GM19043 (cell line): ENCODE results near the gene PRODH2.
A peak's percentile ranks its signal among the peaks of the same experiment; 100 is the strongest.

ENCODE experiments used
- ATAC-seq: cut with Tn5 transposase; IDR thresholded peaks from one replicate; pipeline ENCODE4 v1.9.1; 2021; ENCODE audit warnings: low read depth; ENCODE audit not compliant: unreplicated experiment

Gene PRODH2

DNA sequence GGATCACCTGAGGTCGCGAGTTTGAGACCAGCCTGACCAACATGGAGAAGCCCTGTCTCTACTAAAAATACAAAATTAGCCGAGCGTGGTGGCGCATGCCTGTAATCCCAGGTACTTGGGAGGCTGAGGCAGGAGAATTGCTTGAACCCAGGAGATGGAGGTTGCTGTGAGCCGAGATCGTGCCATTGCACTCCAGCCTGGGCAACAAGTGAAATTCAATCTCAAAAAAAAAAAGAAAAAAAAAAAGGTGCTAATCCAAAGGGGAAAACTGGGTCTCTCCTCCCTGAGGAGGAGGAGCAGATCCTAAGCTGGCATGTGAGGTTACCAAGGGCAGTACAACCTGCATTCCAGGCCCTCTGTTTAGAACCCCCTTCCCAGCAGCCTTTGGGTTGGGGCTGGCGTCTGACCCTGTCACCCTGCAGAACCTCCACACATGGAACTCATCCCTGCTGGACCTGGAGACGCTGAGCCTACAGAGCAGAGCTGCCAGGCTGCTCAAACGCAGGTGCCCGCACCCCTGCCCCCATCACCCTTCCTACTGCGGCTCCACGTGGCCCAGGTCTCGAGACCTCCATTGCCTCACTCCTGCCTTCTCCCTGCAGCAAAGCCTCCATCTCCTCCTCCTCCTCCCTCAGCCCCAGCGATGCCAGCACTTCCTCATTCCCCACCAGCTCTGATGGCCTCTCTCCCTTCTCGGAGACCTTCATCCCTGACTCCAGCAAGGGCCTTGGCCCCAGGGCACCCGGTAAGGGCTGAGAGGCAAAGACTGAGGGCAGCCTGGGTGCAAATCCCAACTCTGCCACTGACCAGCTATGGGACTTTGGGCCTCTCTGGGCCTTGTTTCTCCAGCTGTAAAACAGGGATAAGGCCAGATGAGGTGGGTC is 48.0 kb downstream of the PRODH2 start:
- no peak for ATAC-seq

GRCh38 chr19:35760711-35761349 is 51.8 kb downstream of the PRODH2 start:
- no peak for ATAC-seq

DNA sequence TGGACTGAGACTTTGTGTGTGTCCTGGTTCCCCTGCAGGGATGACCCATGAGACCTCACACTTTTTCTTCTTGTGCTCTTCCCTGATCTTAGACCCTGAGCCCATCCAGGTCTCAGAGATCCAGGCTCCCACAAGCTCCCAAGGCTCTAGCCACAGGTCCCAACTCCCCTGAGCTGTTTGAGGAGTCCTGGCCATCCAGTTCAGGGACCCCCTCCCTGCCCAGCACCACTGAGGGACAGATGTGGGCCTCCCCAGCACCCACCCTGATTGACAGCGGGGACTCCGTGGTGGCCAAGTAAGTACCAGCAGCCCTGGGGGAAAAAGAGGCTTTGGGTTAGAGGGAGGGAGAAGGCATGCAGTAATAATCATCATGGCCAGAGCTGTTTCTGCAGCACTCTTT is 52.9 kb downstream of the PRODH2 start:
- no peak for ATAC-seq

DNA sequence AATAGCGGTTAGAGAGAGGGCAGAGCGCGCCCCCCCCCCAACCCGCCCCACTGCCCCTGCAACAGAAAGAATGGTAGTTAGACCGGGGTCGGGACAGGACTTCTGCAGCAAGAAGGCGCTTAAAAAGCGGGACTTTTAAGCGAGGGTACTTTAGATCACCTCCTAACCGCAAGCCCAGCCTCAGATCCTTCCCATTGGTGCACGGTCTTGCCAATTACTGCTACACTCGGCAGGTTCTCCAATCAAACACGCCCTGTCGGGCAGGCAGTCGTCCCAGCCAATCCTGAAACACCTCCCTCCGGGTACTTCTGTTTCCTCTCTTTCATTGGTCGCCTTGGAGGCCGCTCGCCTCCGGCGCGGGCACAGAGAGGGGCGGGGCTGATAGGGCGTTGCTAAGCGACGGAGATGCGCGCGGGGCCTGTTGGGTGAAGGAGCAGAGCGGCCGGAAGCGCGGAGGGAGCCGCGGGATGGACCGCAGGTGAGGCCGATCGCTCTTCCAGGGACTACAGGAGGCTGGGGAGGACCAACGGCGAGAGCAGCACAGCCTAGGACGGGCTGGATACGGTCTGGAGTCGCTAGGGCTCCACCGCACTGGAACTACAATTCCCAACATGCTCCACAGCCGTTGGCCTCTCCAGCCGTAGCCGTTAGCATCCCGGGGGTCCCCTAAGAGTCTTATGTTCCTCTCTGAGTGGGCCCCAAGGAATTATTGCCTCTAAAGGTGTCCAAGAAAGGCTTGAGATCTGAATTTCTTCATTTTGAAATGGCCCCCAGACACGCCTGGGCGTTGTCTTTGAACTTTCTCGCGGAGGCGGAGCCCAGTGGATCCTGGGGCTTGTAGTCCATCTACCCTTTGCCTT is 54.7 kb downstream of the PRODH2 start, which contains the start of gene PROSER3:
Gene PROSER3 (plus strand): TSS at position 428 of the 860 bp plus-strand sequence. CDS start 40 bp downstream, at position 468.
- ATAC-seq, result peak; percentile 99

GRCh38 chr19:35757231-35757748 is 55.4 kb downstream of the PRODH2 start:
- ATAC-seq, result no peak

GRCh38 chr19:35756377-35757230 is 56.0 kb downstream of the PRODH2 start, which contains the start of gene HSPB6:
Gene HSPB6 (minus strand): TSS chr19:35757029. CDS start chr19:35757008, 21 bp downstream.
- ATAC-seq, result no peak

DNA sequence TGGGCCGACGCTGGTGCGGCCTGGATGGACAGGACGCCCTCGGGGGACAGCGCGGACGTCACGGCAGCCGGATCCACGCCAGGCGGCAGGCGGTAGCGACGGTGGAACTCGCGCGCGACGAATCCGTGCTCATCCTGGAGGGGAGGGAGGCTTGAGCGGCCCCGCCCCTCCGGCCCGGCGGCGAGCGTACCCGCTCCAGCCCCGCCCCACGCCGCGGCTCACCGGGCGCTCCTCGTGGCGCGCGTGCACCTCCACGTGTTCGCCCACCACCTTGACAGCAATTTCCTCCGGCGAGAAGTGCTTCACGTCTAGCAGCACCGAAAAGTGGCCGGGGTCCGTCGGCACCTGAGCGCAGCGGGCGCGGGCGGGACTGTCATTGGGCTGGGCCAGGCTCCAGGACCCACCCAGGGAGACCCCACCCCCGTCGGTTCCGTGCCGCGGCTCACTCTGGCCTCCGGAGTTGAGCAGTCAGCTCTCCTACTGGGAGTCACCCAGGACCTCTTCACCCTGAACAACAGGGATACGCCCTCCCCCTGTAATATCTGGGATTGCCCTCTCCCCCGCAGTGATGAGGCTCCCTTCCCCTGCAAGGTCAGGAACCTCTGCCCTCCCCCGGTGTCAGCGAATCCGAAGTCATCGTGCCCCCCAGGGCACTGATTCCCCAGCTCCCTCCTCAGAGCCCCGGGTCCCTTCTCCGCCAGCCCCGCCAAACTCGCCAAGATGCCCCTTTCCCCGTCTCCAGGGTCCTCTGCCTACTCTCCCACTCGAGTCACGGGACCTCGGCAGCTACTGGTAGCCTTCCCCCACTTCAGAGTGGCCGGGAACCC is 56.9 kb downstream of the PRODH2 start:
- ATAC-seq, result no peak

- ATAC-seq, result no peak
These were observed 57.5 kb downstream of the PRODH2 start for GRCh38 chr19:35755131-35755549.

GRCh38 chr19:35754370-35755130 is 58.1 kb downstream of the PRODH2 start:
- no peak for ATAC-seq

DNA sequence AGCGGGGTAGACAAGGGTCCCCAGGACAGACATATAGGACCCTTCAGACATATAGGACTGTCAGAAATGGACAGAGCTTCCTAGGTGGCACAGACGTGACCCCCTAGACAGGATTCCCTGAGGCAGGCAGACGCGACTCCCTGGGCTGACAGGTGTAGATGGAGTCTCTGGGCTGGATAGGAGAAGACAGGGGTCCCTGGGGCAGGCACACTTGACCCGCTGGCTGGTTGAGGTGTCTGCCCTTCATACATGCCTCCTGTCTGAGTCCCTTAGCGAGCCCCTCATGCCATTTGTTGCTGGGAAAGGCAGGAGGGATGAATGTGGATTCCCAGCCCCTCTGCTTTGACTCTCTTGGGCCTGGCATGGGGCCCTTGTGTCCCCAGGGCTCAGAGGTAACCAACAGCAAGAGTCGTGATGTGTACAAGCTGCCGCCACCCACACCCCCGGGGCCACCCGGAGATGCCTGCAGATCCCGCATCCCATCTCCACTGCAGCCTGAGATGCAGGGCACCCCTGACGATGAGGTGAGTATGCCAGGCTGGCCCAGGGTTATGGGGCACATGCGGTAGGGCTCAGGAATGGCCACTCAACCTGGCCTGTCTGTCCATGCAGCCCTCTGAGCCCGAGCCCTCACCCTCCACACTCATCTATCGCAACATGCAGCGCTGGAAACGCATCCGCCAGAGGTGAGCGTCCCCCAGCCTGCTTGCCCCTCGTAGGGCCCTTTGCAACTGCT is 58.8 kb downstream of the PRODH2 start:
- no peak for ATAC-seq

DNA sequence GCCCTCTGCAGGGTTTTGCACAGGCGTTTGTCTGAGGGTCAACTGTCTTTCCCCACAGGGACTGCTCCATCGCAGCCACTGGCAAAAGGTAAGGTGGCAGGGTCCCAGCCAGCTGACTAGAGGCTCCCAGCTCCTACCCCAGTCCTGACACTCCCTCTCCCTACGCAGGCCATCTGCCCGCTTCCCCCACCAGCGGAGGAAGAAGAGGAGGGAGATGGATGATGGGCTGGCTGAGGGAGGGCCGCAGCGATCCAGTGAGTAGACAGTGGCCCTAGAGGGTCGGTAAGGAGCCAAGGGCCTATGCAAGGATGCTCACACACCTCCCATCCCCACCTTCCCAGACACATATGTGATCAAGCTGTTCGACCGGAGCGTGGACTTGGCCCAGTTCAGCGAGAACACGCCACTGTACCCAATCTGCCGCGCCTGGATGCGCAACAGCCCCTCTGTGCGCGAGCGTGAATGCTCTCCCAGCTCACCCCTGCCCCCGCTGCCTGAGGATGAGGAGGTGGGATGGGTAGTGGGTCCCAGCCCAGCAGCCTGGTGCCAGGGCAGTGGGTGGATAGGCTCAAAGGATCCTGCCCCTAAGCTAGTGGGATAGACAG is 59.8 kb downstream of the PRODH2 start:
- no peak for ATAC-seq

DNA sequence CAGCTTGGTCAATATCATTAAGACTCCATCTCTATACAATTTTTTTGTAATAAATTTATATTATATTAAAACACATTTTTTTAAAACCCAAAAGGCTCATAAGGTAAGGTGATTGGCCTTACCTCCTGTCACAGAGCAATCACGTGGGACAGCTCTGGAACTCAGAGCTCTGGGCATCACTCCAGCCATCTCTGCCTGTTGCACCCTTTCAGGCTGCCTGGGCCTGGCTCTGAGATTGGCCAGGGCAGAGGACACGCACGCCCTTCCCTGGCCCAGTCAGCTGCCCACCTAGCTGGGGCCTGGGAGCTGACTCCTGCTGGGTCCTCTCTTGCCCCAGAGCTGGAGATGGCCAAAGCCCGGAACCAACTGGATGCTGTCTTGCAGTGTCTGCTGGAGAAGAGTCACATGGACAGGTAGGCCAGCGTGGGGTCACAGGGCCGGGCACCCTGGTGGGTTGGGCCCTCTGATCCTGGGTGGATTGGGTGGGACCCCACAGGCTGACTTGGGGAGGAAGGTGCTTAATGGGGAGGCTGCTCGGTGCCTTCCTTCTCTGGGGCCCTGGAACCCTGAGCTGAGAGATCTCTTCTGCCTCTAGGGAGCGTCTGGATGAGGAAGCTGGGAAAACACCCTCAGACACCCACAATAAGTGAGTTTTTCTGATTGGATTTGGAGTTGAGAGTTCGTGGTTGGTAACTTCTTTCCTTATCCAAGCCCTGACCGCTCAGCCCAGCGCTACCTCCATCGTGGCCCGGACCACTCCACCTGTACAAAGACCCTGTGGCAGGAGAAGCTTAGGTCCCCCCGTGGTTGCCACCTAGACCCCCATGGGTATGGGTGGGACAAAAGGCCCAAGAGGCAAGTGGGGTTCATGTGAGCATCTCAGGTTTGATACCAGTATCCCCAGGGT is 60.6 kb downstream of the PRODH2 start:
- ATAC-seq, result no peak

DNA sequence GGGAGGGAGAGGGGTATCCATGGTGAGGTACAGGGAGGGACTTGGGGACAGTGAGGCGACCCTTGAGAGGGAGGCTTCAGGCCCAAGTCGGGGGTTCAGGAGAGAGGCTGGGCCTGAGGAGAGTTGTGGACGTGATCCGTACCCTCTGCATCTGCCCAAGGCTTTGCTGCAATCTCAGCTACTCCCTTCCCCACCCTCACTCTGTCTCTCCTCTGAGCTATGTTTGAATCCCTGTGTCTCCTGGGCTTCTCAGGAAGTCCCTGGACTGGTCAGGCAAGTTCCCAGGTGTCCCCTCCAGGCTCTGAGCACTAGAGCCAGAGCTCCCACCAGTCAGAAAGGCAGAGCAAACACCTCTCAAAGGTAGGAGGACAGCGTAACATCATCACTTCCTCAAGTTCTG is 62.5 kb downstream of the PRODH2 start:
- ATAC-seq, result no peak
